GM18909 (cell line): ENCODE measurements around the gene ELAVL4.

Source experiments
- ATAC-seq: cut with Tn5 transposase; IDR thresholded peaks from one replicate; pipeline ENCODE4 v1.9.1; 2021; ENCODE audit warnings: mild to moderate bottlenecking; ENCODE audit not compliant: unreplicated experiment, poor library complexity

Gene ELAVL4

DNA sequence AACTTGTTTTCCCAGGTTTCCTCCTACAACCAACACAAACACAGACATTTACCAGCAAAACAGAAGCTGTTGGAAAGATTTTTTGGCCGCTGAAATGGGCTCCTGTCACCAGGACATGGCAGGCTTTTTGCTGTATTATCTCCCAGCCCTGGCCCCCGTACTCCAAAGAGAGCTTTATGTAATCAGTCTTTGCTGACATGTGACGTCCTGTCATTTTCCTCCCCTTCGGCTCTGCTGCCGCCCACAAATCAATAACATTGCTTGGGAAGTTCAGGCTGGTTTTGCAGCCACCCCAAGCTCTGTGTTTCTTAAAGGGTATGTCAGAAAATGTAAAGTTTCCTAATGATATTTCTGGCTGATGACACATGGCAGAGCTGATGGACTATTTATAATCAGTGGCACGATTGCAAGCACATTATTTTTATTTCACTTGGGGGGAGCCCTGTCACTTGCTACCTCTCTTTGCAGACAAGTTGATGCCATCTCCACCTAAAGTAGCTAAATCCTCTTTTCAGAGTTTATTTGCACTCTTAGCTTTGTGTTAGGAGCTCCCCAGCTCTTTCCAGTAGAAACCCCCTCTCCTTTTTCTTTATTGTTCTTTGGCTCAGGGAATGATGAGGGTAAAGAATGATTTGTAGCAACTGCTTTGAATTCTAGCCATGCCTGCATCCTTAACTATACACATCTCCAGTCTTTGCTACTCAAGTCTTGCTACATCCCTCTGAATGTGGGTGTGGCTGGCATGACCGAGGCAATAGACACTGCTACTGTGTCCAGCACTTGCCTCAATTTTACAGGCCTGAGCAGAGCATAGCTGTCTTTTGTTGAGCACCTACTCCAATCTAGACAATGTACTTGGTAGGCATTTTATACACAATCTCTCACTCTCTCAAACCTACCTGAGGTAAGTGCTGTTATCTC is 67.3 kb downstream of the ELAVL4 start:
- no peak for ATAC-seq

DNA sequence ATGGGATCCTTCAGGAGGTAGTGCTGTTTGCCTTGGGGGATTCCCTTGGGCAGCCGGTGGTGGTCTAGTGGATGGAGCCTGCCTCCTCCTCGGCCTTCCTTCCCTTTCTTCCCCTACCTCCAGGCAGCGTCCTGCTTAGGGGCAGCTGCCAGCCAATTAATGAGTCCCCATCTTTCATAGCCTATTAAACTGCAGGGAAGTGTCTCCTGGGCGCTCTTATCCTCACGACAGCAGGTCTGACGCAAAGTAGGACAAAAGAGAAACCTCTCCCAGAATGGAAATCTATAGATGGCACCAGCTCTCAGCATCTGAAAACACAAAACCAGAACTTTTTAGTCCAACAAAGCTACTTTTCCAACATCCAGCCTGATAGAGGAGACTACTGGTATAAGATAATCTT is 69.3 kb downstream of the ELAVL4 start:
- no peak for ATAC-seq

DNA sequence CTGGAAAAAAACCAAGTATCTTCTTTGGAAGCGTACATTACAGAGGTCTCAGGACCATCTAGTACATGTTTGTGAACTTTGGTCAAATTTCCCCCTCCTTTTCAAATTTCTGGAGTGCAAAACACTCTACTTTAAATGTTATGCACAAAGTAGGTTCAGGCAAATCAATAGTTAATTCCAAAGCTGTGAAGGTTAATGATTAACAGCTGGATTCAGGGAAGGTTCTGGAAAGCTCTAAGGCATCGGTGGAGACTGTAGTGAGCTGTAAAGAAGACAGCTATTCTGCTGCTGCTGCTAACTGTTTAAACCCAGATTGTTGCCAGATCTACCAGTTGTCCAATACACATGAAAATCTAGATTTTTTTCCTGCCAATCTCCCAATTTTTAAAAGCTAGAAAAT is 70.9 kb downstream of the ELAVL4 start:
- no peak for ATAC-seq

DNA sequence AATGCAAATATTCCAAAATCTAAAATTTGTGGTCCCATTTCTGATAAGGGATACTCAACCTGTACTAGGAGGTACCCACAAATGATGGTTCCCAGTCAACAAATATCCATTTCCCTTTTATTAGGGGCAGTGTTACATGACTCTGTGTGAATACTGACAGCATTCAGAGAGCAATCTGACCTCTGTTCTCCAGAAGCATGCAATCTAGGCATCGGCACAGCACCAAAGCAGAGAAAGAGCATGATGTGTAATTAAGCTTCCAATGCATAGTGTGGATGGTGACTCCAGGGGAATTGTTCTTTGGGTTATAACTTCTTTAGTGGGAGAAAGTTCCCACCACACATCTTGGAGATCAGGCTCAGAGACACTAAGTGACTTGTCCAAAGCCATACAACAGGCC is 71.6 kb downstream of the ELAVL4 start:
- ATAC-seq = no peak

DNA sequence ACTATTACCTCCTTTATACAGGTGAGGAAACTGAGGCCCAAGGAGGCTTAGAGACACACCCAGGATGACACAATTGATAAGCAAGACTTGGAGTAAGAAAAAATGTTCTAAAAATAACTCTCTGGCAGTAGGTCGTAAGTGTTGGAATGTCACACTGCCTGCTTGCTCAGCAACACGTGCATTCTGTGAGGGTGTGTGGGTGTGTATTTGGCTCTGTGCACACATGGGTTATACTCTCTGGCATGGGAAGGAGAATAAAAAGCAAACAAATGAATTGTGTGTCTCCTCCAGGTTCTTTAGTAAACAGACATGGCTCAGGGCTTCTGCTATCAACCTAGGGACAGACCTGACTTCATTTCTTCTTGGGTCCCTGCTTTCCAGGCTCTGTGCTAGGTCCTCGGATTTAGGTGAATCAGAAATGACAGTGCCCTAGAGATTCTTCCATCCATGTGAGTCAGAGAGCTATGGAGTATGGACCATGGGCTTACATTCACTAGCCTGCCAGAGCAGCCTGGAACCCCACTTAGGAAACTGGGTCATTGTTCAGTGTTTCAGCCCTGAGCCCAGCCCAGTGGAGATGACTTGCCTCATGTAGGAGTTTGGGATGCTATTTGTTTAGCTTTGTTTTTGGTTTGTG is 72.4 kb downstream of the ELAVL4 start:
- ATAC-seq = no peak

DNA sequence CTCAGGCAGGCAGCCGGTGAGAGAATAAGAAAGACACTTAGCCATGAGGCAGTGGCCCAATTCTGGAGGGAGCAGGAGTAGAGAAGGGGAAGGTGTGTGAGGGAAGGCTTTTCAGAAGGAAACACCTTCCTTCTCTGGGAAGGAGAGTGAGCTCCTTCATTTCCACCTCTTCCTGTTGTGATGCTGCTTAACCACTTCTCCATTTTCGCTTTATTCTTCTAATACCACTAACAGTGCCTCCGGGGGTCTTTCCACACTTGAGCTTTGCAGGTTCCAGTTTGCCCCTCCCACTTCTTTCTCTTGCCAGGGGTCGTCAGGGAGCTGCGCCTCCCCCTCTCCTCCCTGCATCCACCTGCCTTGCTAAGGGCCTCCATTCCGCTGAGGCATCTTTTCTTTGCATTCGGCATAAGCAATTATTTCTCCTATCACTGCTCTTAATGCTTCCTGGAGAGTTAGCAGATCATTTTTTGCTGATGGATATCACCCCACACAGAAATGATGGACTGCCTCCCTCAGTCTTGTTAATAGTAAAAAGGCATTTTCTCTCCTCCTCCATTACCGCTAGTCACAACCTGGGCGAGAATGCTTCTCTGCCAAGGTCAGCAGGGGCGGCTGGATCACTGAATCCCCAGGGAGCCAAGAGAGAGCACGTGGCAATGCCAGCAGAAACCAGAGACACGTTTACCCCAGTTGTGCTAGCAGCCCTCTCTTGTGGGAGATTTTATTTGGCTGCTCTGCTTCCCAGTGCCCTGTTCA is 74.8 kb downstream of the ELAVL4 start:
- ATAC-seq = no peak

DNA sequence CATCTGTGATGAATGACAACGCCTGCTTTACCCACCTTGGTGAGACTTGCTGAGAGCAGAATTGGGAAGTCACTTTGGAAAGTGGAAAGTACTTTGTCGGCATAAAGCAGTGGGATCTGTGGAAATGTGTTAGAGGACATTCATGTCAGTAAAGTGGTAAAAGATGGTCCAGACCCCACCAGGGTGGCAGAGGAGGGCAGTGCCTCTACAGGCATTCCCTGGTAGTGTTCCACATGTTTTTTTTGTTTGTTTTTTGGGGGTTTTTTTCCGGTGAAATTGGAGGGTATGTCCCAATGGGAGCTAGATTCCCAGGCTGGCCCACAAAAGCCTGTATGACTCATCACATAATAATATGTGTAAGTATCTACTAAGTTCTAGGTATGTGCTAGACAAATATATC is 80.6 kb downstream of the ELAVL4 start:
- ATAC-seq = no peak

DNA sequence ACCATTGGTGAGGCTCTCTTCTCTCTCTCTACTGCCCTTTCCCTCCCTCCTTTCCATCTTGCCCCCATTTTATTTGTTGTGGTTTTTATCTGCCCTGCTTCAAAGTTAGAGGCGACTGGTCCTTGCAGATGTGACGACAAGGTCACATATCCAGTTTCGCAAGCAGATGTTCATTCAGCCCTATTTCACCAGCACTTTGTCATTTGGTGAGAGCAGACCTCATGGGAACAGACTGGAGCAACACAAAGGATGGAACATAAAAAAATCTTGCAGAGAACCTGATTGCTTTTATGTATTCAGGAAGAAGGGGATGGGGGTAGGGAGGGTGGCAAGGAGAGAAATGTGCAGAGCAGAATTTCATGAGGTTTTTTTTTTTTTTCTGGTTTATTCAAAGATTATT is 84.3 kb downstream of the ELAVL4 start:
- ATAC-seq = no peak

DNA sequence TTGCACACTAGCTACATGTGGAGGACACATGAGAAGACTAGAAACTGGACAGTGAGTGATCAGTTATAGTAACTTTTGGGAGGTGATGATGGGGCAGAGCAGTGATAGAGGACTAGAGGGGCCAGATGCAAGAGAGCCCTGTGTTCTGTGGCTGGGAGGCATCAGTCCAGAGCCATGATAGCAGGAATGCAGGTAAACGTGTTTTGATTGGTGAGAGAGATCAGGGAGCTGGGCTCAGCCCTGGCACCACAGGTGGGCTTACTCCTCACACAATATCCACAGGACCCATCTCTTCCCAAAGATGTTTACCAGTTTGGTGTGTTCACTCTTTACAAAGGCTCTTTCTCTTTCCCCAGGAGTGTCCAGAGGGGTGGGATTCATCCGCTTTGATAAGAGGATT is 86.5 kb downstream of the ELAVL4 start:
- no peak for ATAC-seq

DNA sequence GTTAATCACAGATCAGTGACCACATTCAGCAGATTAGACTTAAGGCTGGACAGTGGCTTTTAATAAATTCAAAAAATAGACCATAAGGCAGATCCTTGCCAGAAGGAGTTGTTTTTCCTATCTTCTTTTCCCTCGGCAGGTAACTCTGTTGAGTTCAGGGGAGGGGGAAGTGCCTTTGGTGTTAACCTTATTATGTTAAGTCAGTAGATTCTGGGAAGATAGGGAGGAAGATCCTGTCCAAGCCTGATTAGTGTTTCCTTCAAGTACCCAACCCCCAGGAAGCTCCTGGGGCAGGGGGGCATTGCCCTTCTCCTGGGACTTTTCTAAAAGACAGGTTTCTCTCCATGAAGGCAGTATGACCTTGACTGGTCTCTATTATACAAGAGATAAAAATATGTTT is 87.4 kb downstream of the ELAVL4 start:
- ATAC-seq = no peak

DNA sequence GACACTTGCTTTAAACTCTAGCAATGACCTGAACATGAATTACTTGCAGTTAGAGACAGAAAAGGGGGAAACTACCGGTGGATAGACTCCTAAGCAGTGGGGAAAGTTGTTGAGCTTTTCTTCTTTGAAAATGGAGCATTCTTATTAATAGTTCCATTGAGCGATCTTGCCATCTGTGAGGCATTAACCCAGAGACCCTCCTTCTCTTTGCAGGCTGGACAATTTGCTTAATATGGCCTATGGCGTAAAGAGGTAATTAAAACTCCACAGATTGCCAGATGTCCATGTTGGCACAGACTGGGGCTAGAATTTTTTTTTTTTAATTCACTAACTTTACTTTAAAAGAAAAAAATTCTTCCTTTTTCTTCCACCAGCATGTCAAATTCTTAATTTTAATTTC is 88.5 kb downstream of the ELAVL4 start:
- no peak for ATAC-seq

DNA sequence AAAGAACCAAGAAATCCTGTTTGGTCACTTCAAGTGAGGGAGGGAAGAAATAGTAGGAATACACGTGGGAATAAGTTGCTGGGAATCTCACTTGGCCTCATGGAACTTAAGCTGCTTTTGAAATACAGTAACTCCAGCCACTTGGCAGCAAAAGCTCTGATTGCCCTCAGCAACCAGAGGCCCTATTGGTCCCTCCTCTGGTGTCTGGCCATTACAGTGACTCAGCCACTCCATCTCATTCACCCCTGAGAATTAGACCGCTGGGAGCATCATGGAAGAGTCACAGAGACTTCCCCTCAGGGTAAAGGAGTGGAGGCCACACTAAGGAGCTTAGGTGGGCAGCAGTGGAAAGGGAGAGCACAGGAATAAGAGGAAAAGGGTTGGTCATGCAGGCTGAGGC is 99.6 kb downstream of the ELAVL4 start:
- no peak for ATAC-seq

DNA sequence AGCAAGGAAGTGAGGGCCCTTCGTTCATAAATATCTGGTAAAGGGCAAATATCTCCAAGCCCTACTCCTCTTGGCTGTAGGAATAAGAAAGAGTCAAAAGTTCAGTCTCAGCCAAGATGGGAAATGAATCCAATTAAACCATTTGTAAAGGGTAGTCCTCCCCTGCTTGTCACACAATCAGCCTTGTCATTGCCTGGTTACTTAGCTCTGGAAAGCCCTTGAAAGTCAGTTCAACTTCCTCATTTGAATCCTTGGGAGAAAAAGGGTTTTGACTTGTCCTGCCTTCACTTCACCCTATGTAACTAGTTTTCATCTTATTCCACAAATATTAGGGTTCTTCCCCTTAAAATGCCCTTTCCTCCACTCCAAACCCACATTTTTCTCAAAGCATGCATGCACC is 100.0 kb downstream of the ELAVL4 start:
- no peak for ATAC-seq

DNA sequence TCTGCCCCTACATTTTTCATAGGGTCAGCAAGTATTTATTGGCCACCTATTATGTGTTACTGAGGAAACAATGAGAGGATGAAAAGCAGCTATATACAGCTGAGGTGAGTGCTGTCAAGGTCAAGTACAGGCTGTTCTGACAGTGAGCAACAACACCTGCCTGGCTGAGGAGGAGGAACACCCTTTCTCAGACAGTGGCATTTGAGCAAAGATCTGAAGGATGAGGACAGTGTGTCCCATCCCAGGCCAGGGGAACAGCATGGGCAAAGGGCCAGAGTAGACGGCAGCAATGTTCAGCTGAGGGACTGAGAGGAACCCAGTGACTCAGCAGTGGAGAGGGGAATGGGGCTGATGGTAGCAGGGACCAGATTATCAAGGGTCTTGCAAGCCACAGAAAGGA is 101.0 kb downstream of the ELAVL4 start:
- ATAC-seq = no peak

DNA sequence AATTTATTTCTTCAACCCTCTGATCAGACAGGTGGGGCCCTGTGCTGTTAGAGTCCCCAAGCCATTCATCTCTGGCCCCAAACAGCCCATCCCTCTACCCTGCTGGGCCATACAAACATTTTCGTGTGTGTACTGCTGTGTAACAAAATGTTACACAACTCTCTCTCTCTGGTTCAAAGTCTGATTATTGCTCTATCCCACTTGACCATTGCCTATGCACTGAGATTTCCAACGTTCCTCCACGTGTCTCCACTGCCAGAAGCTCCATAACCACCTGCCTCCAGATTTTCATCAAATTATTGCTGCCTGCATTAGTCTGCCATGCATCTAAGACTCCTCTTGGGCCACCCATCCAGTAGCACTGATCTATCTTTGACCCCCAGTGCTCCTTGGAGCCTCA is 104.8 kb downstream of the ELAVL4 start:
- no peak for ATAC-seq

DNA sequence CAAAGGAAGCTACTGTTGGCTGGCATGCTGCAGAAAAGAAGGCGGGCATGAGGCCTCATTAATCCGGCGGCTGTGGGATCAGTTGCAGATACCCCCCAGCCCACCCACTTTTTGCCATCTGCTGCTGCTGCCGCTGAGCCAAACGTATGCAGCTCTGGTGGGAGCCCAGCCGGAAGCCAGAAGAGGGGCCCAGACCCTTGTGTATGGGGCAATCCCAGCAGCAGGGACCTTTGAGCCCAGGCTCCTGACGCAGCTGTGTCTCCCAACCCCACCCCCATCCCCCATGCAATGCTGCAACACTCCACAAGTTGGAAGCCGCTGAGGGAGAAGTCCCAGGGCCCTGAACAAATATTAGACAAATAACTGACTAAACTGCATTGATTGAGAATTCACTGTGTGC is 106.0 kb downstream of the ELAVL4 start:
- no peak for ATAC-seq

DNA sequence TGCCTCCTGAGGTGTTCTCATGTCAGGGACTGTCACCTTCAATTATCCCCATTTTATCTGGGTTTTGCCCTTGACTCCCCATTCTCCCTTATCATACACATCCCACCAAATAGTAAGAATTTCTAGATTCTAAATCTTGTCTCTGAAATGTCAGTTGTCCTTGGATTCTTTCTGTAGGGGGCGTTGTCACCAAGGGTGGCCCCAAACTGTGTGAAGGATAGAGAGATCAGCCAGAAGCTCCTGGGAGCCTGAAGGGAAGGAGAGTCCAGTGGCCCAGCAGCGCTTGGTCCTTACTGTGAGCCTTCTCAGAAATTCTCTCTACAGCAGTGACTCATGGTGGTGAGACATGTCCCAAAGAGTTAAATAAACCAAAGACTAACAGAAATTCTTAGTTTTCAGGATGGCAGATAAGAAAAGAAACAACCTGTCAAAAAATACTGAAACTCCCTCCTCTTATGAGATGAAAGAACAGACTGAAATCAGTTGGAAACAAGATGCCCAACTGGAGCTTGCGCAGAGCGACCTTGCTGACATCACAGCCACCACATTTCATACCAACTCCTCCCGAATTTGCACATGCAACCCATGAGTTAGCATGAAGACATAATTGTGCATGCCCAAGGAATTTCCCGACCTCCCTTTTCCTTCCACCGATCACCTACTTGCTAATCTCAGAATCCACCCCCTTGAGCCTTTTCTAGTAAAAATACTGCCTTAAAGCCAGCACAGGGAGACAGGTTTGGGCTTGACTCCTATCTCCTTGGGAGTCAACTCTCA is 109.8 kb downstream of the ELAVL4 start:
- ATAC-seq = no peak

DNA sequence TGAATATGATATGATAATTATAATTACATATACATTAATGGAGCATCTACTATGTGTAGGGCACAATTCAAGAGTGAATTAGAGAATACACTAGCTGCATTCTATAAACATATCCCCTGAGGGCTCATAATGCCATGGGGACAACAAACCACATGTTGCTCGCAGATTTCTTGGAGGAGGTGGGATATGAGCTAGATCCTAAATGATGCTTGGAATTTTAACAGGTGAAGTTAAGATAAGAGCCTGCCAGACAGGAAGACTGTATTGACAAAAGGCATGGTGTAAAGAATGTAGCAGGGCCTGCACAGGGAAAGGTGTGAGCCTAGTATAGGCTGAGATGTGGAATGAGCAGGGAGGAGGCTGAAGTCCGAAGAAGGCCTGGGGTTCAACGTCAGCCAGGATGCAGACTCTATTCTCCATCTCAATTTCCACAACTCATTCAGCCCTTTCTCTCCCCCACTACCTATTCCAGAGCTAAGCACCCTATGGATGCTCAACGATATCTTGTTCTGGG is 120.2 kb downstream of the ELAVL4 start:
- ATAC-seq = no peak

DNA sequence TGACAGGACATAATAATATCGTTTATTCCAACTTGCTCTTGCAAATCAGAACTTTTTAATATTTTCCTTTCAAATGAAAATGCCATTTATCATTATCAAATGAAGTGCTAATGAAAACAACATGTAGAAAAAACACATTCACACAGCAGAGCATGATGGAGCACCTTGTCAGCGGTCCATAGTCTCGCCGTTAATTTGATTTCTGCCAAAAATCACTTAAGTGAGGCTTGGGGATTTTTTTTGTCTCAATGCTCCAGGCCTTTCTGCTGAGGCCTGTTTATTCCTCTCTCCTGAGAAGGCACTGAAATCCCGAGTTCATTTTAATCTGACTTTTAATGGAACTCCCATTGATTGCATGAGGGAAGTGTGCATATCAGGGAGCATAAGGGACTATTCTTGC is 122.5 kb downstream of the ELAVL4 start:
- no peak for ATAC-seq

DNA sequence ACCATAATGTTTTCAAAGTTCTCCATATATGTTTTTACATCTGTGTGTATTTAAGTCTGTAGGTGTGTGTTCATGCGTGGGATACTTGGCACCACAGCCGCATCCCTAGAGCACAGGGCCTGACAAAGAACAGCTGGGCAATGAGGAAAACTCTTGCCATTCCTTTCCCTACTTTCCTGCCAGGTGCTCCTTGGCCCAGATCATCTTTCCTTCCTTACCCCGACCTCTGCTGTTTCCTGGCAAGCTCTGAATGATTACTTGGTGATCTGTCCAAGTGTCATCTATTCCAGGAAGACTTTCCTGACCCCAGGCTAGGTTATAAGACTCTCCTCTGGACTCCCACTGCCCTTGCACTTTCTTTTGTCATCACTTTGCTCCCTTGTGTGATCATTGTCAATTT is 123.6 kb downstream of the ELAVL4 start:
- no peak for ATAC-seq
